Neuronal stem cell (in vitro differentiated cells): ENCODE measurements around the gene TMEM63C.

Source experiments
- DNase-seq: peaks from one replicate; pipeline ENCODE4 v3.0.0-alpha.2; 2013; ENCODE audit warnings: low spot score
- H2AFZ ChIP-seq: one replicate; pipeline ENCODE4 v1.6.1; 2013; ENCODE audit warnings: mild to moderate bottlenecking, low read length, inconsistent platforms
- H2AK5ac ChIP-seq: 2 replicates; pipeline ENCODE4 v1.6.1; 2013; ENCODE audit warnings: low read depth, mild to moderate bottlenecking, inconsistent platforms, low read length, moderate library complexity, mixed read lengths
- H2BK120ac ChIP-seq: 2 replicates; pipeline ENCODE4 v1.6.1; 2013; ENCODE audit warnings: low read depth, mild to moderate bottlenecking, inconsistent platforms, low read length, moderate library complexity, mixed read lengths
- H2BK12ac ChIP-seq: one replicate; pipeline ENCODE4 v1.6.1; 2013; ENCODE audit warnings: low read length, inconsistent platforms
- H2BK15ac ChIP-seq: 2 replicates; pipeline ENCODE4 v1.6.1; 2013; ENCODE audit warnings: mild to moderate bottlenecking, low read length, inconsistent platforms, mixed read lengths
- H2BK5ac ChIP-seq: one replicate; pipeline ENCODE4 v1.6.1; 2013; ENCODE audit warnings: inconsistent platforms, mild to moderate bottlenecking, low read length, moderate library complexity
- H3K14ac ChIP-seq: one replicate; pipeline ENCODE4 v1.6.1; 2013; ENCODE audit warnings: low read length, inconsistent platforms
- H3K18ac ChIP-seq: 2 replicates; pipeline ENCODE4 v1.6.1; 2013; ENCODE audit warnings: low read length, inconsistent platforms
- H3K23ac ChIP-seq: 2 replicates; pipeline ENCODE4 v1.6.1; 2013; ENCODE audit warnings: low read depth, mild to moderate bottlenecking, mixed read lengths, low read length, inconsistent platforms; ENCODE audit not compliant: poor library complexity
- H3K27ac ChIP-seq: replicated peaks from 3 replicates; pipeline ENCODE4 v1.5.1; 2013; ENCODE audit warnings: low read length, inconsistent platforms
- H3K27me3 ChIP-seq, 3 experiments: 2 replicates each; pipeline ENCODE4 v1.6.1; 2013; ENCODE audit warnings: low read length in 3 of 3, mild to moderate bottlenecking in 2 of 3, inconsistent platforms in 1 of 3, low read depth in 1 of 3, mixed read lengths in 1 of 3, moderate library complexity in 1 of 3; ENCODE audit not compliant: control insufficient read depth in 3 of 3, insufficient read depth in 3 of 3
- H3K36me3 ChIP-seq, 2 donors: replicated peaks in 1 of 2; 2 replicates each; pipeline ENCODE4 v1.6.1; 2013; ENCODE audit warnings: low read length in 2 of 2; ENCODE audit not compliant: control insufficient read depth in 2 of 2, insufficient read depth in 2 of 2
- H3K4ac ChIP-seq: 2 replicates; pipeline ENCODE4 v1.6.1; 2013; ENCODE audit warnings: inconsistent platforms, mild to moderate bottlenecking, low read length, moderate library complexity
- H3K4me1 ChIP-seq, 2 donors: 1 replicate in 1 of 2; 2 replicates in 1 of 2; pipeline ENCODE4 v1.6.1; 2013; ENCODE audit warnings: low read length in 2 of 2, low read depth in 1 of 2; ENCODE audit not compliant: control insufficient read depth in 2 of 2, insufficient read depth in 1 of 2
- H3K4me2 ChIP-seq: one replicate; pipeline ENCODE4 v1.6.1; 2013; ENCODE audit warnings: mild to moderate bottlenecking, low read length, inconsistent platforms; ENCODE audit not compliant: insufficient read depth, poor library complexity, severe bottlenecking
- H3K4me3 ChIP-seq, 2 donors: 2 replicates each; pipeline ENCODE4 v1.5.1; 2013; ENCODE audit warnings: low read length in 2 of 2, mild to moderate bottlenecking in 2 of 2, inconsistent platforms in 1 of 2, moderate library complexity in 1 of 2
- H3K79me1 ChIP-seq: one replicate; pipeline ENCODE4 v1.6.1; 2013; ENCODE audit warnings: low read depth, mild to moderate bottlenecking, inconsistent platforms, low read length, moderate library complexity
- H3K9ac ChIP-seq: one replicate; pipeline ENCODE4 v1.6.1; 2013; ENCODE audit warnings: mild to moderate bottlenecking, low read depth, low read length, inconsistent platforms; ENCODE audit not compliant: poor library complexity
- H3K9me3 ChIP-seq, 2 donors: replicated peaks in 1 of 2; 2 replicates each; pipeline versions ENCODE3 to v1.6.1; 2013; ENCODE audit warnings: low read length in 2 of 2, mild to moderate bottlenecking in 2 of 2, inconsistent platforms in 1 of 2, low read depth in 1 of 2, mixed read lengths in 1 of 2, moderate library complexity in 1 of 2; ENCODE audit not compliant: control insufficient read depth in 2 of 2, insufficient read depth in 1 of 2
- H4K8ac ChIP-seq: one replicate; pipeline ENCODE4 v1.6.1; 2013; ENCODE audit warnings: low read depth, mild to moderate bottlenecking, inconsistent platforms, low read length, moderate library complexity
- H4K91ac ChIP-seq: one replicate; pipeline ENCODE4 v1.6.1; 2013; ENCODE audit warnings: low read length, low read depth, mild to moderate bottlenecking, inconsistent platforms; ENCODE audit not compliant: poor library complexity
- WGBS, 2 donors: extraction: QIAGEN DNeasy Blood & Tissue Kit; methylation state at CpG; one replicate each; pipeline ENCODE4 v1.1.7; 2013; ENCODE audit warnings: missing lambda C conversion rate in 2 of 2, mixed read lengths in 1 of 2; ENCODE audit not compliant: insufficient read length in 2 of 2, insufficient replicate concordance in 1 of 2; ENCODE audit errors: extremely low coverage in 2 of 2; 5-methylcytosine and 5-hydroxymethylcytosine counted together

TMEM63C gene

DNA sequence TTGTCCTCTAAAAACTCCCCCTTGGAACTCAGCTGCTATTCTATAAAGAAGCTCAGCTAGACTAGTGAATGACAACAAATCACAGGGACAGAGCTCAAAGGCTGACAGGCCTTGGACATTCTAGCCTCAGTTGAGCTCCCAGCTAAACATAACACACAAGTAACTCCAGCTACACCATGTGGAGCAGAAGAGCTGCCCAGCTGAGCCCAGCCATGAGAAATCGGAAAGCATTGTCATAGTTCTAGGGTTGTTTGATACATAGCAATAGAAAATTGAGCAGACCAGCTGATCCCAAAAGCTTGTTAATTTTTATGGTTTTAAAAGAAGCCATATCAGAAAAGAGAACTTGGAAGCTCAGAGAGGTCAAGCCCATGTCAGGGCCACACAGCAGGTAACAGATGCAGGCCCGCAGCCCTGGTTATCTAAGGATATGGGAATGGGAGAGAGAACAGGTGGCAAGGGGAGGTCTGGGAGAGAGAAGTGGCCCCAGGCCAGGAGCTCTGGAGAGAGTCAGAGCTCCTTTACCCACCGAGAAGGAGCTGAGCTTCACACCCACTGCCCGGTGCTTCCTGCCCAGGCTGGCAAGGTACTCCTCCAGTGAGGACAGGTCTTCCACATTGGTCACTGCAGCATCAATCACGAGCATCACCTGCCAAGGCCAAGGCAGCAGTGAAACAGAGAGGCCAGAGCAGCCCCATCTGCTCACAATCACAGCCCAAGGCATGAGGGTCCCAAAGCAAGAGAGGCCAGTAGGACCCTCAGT, 86.5 kb downstream of the TMEM63C start:
- Histone ChIP-seq H3K4me3 (no peak overlapping the region), H3K79me1 (no peaks in the 10 kb centered on the region), H3K14ac (no peak overlapping the region), H4K8ac (no peak overlapping the region), H2BK15ac (no peak overlapping the region), H3K23ac (no peak overlapping the region), H2BK120ac (no peak overlapping the region), H3K4ac (no peak overlapping the region), H4K91ac (no peak overlapping the region), H3K4me2 (no peak overlapping the region), H3K9ac (no peak overlapping the region), H3K27me3 (peaks cover 10 to 94% (median 41%) of the 10 kb centered on the region in 3 experiments), H2BK5ac (no peak overlapping the region), H2AK5ac (no peak overlapping the region), H3K18ac (no peak overlapping the region), H3K36me3 (no peaks in the 10 kb centered on the region), H2AFZ (no peak overlapping the region), H2BK12ac (no peak overlapping the region), H3K9me3 (peaks cover 3 to 5% of the 10 kb centered on the region in 2 donors), H3K4me1 (no peaks in the 10 kb centered on the region), H3K27ac (no peak overlapping the region)
- no peak for DNase-seq
- WGBS, 2 donors, result no CpG with 5 or more reads among the region's 5 CpGs

DNA sequence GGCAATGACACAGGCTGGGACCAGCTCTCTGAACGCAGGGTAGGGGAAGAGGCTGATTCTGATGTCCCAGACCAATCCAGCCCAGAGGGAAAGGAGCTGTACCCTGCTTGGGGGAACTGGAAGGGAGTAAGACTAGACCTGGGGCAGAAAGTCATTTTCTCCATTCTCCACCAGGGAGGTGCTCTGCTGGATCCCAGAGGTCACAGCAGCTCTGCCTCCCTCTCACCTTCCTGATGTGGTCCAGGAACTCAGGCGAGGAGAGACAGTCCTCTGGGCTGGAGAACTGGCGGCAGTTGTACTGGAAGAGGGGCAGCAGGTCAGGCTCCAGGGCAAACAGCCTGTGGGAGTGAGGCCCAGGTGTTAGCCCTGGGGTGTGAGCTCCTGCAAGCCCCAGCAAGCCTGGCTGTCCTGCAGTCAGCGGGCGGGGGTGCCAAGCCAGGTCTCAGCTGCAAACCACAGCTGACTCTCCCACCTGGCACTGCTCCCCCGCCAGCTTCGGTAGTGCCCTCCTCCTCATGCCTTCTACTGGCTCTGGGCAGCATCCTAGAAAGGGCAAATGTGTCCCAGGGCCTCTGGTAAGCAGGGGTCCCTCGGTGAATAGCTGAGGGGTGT, 87.5 kb downstream of the TMEM63C start:
- no peak overlapping the region for H3K14ac ChIP-seq
- H3K4me3 ChIP-seq, result no peak overlapping the region
- WGBS, 2 donors, result no CpG with 5 or more reads among the region's 8 CpGs
- H3K27me3 ChIP-seq, result peaks cover 10 to 85% (median 41%) of the 10 kb centered on the region in 3 experiments
- H2AFZ ChIP-seq, result no peak overlapping the region
- H3K9ac ChIP-seq, result peak overlapping the region; percentile 2
- no peak overlapping the region for H2BK15ac ChIP-seq
- no peak overlapping the region for H2BK120ac ChIP-seq
- no peaks in the 10 kb centered on the region for H3K79me1 ChIP-seq
- no peaks in the 10 kb centered on the region for H3K36me3 ChIP-seq
- H3K4me1 ChIP-seq, result no peaks in the 10 kb centered on the region
- DNase-seq, result no peak
- no peak overlapping the region for H2BK12ac ChIP-seq
- H3K4ac ChIP-seq, result no peak overlapping the region
- no peak overlapping the region for H4K8ac ChIP-seq
- H3K23ac ChIP-seq, result no peak overlapping the region
- H3K18ac ChIP-seq, result peak overlapping the region; percentile 1
- H2AK5ac ChIP-seq, result no peak overlapping the region
- no peak overlapping the region for H3K27ac ChIP-seq
- H4K91ac ChIP-seq, result no peak overlapping the region
- H3K4me2 ChIP-seq, result no peak overlapping the region
- peaks cover 7 to 8% of the 10 kb centered on the region in 2 donors for H3K9me3 ChIP-seq
- H2BK5ac ChIP-seq, result no peak overlapping the region

DNA sequence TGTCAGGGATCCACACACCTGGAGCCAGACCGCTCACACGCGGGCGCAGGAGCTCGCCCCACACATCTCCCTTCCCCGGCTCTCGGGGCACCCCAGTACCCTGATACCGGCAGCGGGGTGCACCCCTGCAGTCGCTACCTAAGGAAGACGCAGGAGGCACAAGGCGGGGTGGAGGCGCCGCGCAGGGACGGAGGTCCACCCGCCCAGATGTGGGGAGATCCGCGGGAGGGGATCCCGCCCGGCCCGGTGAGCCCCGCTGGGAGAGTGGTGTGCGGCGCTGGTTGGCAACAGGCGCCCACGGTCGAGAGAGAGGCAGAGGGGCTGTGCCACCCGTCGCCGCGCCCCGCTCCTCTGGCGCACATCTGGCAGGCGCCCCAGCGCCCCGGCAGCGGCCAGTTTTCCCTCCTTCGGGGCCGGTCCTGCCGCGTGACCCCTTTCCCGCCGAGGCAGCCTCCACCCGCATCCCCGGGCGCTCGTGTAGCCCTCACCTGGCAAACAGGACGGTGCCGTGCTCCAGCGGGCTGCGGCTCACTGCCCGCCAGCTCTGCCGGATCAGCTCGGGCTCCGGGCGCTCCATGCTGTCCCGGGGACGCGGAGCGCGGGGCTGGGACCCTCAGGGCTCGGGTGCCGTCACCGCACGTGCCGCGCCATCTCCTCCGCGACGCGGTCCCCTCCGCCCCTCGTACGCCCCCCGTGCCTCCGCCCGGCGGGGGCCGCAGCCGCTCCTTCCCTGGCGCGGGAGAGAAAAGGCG, 88.9 kb downstream of the TMEM63C start:
- Histone ChIP-seq H2BK5ac (peak overlapping the region; percentile 72), H3K9ac (peak overlapping the region; percentile 66), H3K27ac (no peak overlapping the region), H3K4ac (no peak overlapping the region), H3K4me1 (peaks cover 3 to 6% of the 10 kb centered on the region in 2 donors), H3K18ac (peak overlapping the region; percentile 87), H2BK120ac (no peak overlapping the region), H2BK12ac (peak overlapping the region; percentile 43), H3K4me2 (peak overlapping the region; percentile 72), H4K91ac (no peak overlapping the region), H3K14ac (peak overlapping the region; percentile 87), H2AFZ (peak overlapping the region; percentile 77), H4K8ac (no peak overlapping the region), H3K36me3 (no peaks in the 10 kb centered on the region), H2AK5ac (peak overlapping the region; percentile 44), H3K9me3 (peaks cover 7 to 8% of the 10 kb centered on the region in 2 donors), H3K4me3 (peak overlapping the region in 1 of 2 donors; percentile 74), H3K27me3 (peaks cover 10 to 72% (median 41%) of the 10 kb centered on the region in 3 experiments), H3K23ac (peak overlapping the region; percentile 39), H3K79me1 (no peaks in the 10 kb centered on the region), H2BK15ac (no peak overlapping the region)
- no CpG with 5 or more reads among the region's 84 CpGs for WGBS, 2 donors
- DNase-seq, result no peak
